ENCODE measurements around the gene COL4A2.

DNA sequence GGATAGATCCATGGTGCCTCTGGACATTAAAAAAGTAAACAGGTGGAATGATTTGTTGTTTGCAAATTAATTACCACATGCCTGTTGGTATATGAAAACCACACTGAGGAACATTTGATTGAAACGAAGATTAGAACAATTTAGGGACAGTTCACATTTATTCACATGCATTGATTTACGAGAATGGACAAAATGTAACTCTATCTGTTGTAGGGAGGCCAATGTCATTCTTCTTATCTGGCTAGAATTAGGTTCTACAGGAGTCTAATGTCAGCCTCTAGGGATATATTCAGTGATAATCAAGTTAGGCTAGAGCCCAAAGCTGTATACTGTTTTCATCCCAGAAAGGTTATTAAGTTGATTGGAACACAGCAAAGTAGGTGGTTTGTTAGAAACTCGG is 125.4 kb downstream of the COL4A2 start:
- no peak for TF ChIP-seq POLR2A (IDR thresholded peaks at IDR 0.05)
- no peak for TF ChIP-seq EP300 (IDR thresholded peaks at IDR 0.05)

All from ovary (tissue), 1 donor.